H1 (cell line): ENCODE measurements around the gene CGN. TPM values are rescaled to one million over a fixed set of nuclear protein-coding genes. Genes with fewer than 3 reads are reported as not detected.

Source experiments
- CTCF ChIP-seq, 3 experiments: IDR thresholded peaks; 1 replicate in 2 of 3; 2 replicates in 1 of 3; pipeline versions ENCODE4 v1.5.1 to v1.6.1; 2011; ENCODE audit warnings: low read length in 3 of 3, mild to moderate bottlenecking in 3 of 3, inconsistent platforms in 2 of 3, low read depth in 1 of 3, moderate library complexity in 1 of 3; ENCODE audit not compliant: insufficient read depth in 1 of 3; ENCODE audit errors: control extremely low read depth in 1 of 3
- E2F6 ChIP-seq: IDR thresholded peaks from 2 replicates; pipeline ENCODE4 v1.6.1; 2012; ENCODE audit warnings: inconsistent platforms
- POU5F1 ChIP-seq: IDR thresholded peaks from 2 replicates; pipeline ENCODE4 v1.6.1; 2011; ENCODE audit warnings: low read depth, mild to moderate bottlenecking, low read length, moderate library complexity
- RAD21 ChIP-seq, 2 experiments: IDR thresholded peaks in 1 of 2; conservative IDR thresholded peaks in 1 of 2; 2 replicates each; pipeline ENCODE4 v1.6.1; 2011; ENCODE audit warnings: low read depth in 2 of 2, low read length in 2 of 2, improper control_type of control experiment in 1 of 2, inconsistent platforms in 1 of 2, mild to moderate bottlenecking in 1 of 2, moderate library complexity in 1 of 2
- SRF ChIP-seq: IDR thresholded peaks from 2 replicates; pipeline ENCODE4 v1.6.1; 2011; ENCODE audit warnings: mild to moderate bottlenecking, low read depth, low read length, moderate library complexity
- polyA plus RNA-seq, 7 experiments: library from polyadenylated mRNA; depleted of rRNA in 3 of 7; stranded (reverse) in 5 of 7; unstranded in 2 of 7; fragments of >200 nt in 5 of 7; fragments of 200-250 nt in 2 of 7; gene quantifications; 1 replicate in 5 of 7; 2 replicates in 1 of 7; 4 replicates in 1 of 7; pipeline versions ENCODE4 v1.2.1 to v1.2.3, GENCODE V29; 2011 to 2013; ENCODE audit warnings: missing spikeins in 2 of 7, mixed read lengths in 2 of 7
- total RNA-seq: library from RNA; stranded (reverse); fragmentation: NEBNext Ultra II Directional; extraction: Animal tissue kit (Norgen Biotek cat#: 25700); gene quantifications from 2 replicates; pipeline ENCODE4 v1.2.1, GENCODE V29; 2021
- TF ChIP-seq, protein P1 (sequence below): IDR thresholded peaks from 2 replicates; pipeline ENCODE4 v1.6.1; 2011; ENCODE audit warnings: low read length, improper control_type of control experiment

CGN gene
- total and polyA plus RNA-seq, 2 of the 8 experiments (the other 6 are each of a cell fraction or from before 2014, with no cell fraction given) = 15.9 to 52.7 TPM

- no peak for TF ChIP-seq CTCF (IDR thresholded peaks at IDR 0.05; ENCODE audit: control extremely low read depth in 1 of 3, insufficient read depth in 1 of 3, low read depth in 1 of 3, low read length in 3 of 3)
- TF ChIP-seq, protein P1, sequence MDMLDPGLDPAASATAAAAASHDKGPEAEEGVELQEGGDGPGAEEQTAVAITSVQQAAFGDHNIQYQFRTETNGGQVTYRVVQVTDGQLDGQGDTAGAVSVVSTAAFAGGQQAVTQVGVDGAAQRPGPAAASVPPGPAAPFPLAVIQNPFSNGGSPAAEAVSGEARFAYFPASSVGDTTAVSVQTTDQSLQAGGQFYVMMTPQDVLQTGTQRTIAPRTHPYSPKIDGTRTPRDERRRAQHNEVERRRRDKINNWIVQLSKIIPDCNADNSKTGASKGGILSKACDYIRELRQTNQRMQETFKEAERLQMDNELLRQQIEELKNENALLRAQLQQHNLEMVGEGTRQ = no peak
- TF ChIP-seq SRF = no peak
- TF ChIP-seq E2F6 = no peak
- TF ChIP-seq RAD21 (IDR thresholded peaks at IDR 0.05 in 1 of 2, conservative IDR thresholded peaks at IDR 0.05 in 1 of 2; ENCODE audit: low read depth in 2 of 2, low read length in 2 of 2) = no peak
- no peak for TF ChIP-seq POU5F1
These were observed 31.7 kb upstream of the CGN start (continued) for GRCh38 chr1:151479462-151479861.
